GM19351 (cell line): Measurements from ENCODE around the gene PCDHA6.
"Not testable (repeated sequence)": the region's sequence is repeated elsewhere in the genome, so short reads cannot be mapped to it uniquely, and the experiment has no call there.

Experiments used
- ATAC-seq: cut with Tn5 transposase; IDR thresholded peaks from one replicate; pipeline ENCODE4 v1.9.1; 2021; ENCODE audit warnings: mild to moderate bottlenecking, moderate library complexity; ENCODE audit not compliant: unreplicated experiment

PCDHA6 gene

GRCh38 chr5:140827704-140828361 is at the start of gene PCDHA6:
TSS of gene PCDHA6 (plus strand) at chr5:140827960. CDS start at chr5:140828092, 132 bp downstream.
- ATAC-seq = no peak

- ATAC-seq = no peak
Measured at GRCh38 chr5:140780512-140780911, 47.2 kb upstream of the PCDHA6 start.

- ATAC-seq = no peak
Measured at GRCh38 chr5:140785905-140786686, 41.7 kb upstream of the PCDHA6 start, which contains the start of gene PCDHA1. TSS of gene PCDHA1 (plus strand) at chr5:140786140.

GRCh38 chr5:140787422-140787821 is 40.3 kb upstream of the PCDHA6 start:
- not testable (repeated sequence) for ATAC-seq

- ATAC-seq = not testable (repeated sequence)
Measured at GRCh38 chr5:140787849-140788504, 39.8 kb upstream of the PCDHA6 start.

GRCh38 chr5:140791089-140791488 is 36.7 kb upstream of the PCDHA6 start:
- ATAC-seq = no peak

GRCh38 chr5:140794595-140795258 is 33.0 kb upstream of the PCDHA6 start, which contains the start of gene PCDHA2:
TSS of gene PCDHA2 (plus strand) at chr5:140794852.
- no peak for ATAC-seq

GRCh38 chr5:140795259-140795641 is 32.5 kb upstream of the PCDHA6 start:
- no peak for ATAC-seq

- ATAC-seq = not testable (repeated sequence)
Measured at GRCh38 chr5:140796072-140796717, 31.6 kb upstream of the PCDHA6 start.

GRCh38 chr5:140796718-140797095 is 31.1 kb upstream of the PCDHA6 start:
- ATAC-seq = no peak

- ATAC-seq = no peak
Measured at GRCh38 chr5:140800816-140801493, 26.8 kb upstream of the PCDHA6 start, which contains the start of gene PCDHA3. TSS of gene PCDHA3 (plus strand) at chr5:140801057.

GRCh38 chr5:140801494-140801841 is 26.3 kb upstream of the PCDHA6 start:
- no peak for ATAC-seq

- ATAC-seq = not testable (repeated sequence)
Measured at GRCh38 chr5:140802381-140802780, 25.4 kb upstream of the PCDHA6 start.

GRCh38 chr5:140802781-140803271 is 24.9 kb upstream of the PCDHA6 start:
- ATAC-seq = no peak

- no peak for ATAC-seq
Measured at GRCh38 chr5:140806834-140807775, 20.7 kb upstream of the PCDHA6 start, which contains the start of gene PCDHA4. TSS of gene PCDHA4 (plus strand) at chr5:140807068.

GRCh38 chr5:140808241-140808888 is 19.4 kb upstream of the PCDHA6 start:
- ATAC-seq = not testable (repeated sequence)

- no peak for ATAC-seq
Measured at GRCh38 chr5:140808889-140809291, 18.9 kb upstream of the PCDHA6 start.
